Endometrial microvascular endothelial cells (primary cell): Measurements from ENCODE around the gene EDC4. TPM values are rescaled to one million over a fixed set of nuclear protein-coding genes. Genes with fewer than 3 reads are reported as not detected.
"Not testable (repeated sequence)": the region's sequence is repeated elsewhere in the genome, so short reads cannot be mapped to it uniquely, and the experiment has no call there.

Source experiments
- in situ Hi-C: cut with HindIII; loops from 2 replicates; pipeline ENCODE4 v1.10.0; 2017; ENCODE audit warnings: low sequenced_read_pairs, low pct_unique_long_range_greater_than_20kb; ENCODE audit errors: inconsistent ontology term
- total RNA-seq: library from RNA; depleted of rRNA; stranded (reverse); fragments of >200 nt; gene quantifications from one replicate; pipeline ENCODE4 v1.2.3, GENCODE V29; 2015; ENCODE audit errors: inconsistent ontology term

EDC4 gene
- total RNA-seq = 99.8 TPM

DNA sequence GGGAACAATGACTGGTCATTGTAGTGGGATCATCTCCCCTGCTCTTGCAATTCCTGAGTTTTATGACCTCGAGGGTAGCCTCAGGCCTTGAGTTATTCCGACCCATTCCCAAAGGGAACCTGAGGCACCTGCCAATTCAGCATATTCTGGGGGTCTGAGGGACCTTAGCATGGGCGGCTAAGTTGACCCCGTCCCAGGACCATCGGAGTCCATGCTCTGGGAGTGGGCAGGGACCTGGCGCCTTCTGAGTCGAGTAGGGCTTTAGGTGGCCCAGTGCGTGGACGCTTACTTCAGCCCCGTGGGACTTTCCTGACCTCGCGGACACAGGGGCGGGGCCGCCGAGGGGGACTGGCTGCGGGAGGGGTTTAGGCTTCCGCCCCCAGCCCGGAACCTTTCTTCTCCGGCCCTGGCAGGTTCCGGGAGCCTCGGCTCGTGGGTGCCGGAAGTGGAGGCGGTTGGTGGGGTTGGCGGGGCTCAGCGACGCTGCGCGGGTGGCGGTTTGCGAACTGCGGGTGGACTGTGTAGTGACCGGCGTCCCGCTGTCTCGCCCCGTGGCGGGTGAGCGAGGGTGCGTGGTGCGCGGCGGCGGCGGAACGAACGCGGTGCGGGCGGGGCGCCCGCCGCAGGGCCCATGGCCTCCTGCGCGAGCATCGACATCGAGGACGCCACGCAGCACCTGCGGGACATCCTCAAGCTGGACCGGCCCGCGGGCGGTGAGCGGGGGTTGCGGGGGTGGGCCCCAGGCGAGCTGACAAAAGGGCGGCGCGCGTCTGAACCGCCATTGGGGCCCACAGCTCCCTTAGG is at the start of gene EDC4:
TSS of gene EDC4 (plus strand) at position 422 of the 804 bp plus-strand sequence. CDS start at position 632, 210 bp downstream.
- in situ Hi-C loops = no loop called here

DNA sequence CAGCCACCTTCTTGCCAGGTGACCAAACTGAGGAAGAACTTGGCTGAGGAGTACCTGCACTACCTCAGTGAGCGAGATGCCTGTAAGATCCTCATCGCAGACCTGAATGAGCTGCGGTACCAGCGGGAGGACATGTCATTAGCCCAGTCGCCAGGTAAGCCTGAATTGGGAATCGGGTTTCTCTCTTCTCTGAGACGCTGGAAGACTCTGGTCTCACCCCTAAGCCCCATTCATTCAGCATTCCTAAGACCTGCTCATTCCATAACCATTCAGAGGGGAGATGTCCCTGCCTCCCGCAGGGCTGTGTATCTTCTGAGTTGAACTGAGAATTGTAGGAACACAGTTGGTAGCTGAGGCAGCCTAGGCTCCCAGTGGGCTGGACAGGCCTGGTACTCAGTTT is 47.7 kb upstream of the EDC4 start:
- in situ Hi-C loops = no loop called here

DNA sequence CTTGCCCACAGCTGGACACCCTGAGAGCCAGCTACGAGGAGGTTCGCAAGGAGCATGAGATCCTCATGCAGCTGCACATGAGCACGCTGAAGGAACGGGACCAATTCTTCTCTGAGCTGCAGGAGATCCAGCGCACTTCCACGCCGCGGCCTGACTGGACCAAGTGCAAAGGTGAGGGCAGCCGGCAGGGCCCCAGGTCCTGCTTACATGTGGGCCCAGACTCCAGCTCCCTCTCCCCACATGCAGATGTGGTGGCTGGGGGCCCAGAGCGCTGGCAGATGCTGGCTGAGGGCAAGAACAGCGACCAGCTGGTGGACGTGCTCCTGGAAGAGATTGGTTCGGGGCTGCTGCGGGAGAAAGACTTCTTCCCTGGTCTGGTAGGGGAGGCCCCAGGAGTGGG is 46.9 kb upstream of the EDC4 start:
- in situ Hi-C loops = no loop called here

- in situ Hi-C loops = no loop called here
Observed at GRCh38 chr16:67828651-67829050, 44.2 kb upstream of the EDC4 start.

GRCh38 chr16:67833030-67833414 is 39.8 kb upstream of the EDC4 start:
- in situ Hi-C loops = no loop called here

- in situ Hi-C loops = no loop called here
Observed at GRCh38 chr16:67833415-67834241, 39.2 kb upstream of the EDC4 start.

DNA sequence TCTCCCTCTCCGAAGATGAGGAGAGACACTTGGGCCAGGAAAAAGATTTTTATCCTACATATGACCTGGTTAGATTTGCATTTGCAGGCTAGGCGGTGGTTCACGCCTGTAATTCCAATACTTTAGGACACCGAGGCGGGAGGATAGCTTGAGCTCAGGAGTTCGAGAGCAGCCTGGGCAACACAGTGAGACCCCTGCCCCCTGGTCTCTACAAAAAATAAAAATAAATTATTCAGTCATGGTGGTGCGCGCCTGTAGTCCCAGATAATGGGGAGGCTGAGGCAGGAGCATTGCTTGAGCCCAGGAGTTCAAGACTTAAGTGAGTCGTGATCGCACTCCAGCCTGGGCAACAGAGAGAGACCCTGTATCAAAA is 38.6 kb upstream of the EDC4 start:
- in situ Hi-C loops = no loop called here

DNA sequence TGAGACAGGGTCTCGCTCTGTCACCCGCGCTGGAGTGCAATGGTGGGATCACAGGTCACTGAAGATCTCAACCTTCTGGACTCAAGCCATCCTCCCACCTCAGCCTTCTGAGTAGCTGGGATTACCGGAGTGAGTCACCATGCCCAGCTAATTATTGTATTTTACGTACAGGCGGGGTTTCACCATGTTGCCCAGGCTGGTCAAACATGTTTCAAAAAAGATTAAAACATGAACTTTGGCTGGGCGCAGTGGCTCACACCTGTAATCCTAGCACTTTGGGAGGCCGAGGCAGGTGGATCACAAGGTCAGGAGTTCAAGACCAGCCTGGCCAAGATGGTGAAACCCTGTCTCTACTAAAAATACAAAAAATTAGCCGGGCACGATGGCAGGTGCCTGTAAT is 35.7 kb upstream of the EDC4 start:
- in situ Hi-C loops = not testable (repeated sequence)

- in situ Hi-C loops = no loop called here
Observed at GRCh38 chr16:67837811-67838210, 35.0 kb upstream of the EDC4 start.

GRCh38 chr16:67841198-67841815 is 31.5 kb upstream of the EDC4 start:
- in situ Hi-C loops = no loop called here

DNA sequence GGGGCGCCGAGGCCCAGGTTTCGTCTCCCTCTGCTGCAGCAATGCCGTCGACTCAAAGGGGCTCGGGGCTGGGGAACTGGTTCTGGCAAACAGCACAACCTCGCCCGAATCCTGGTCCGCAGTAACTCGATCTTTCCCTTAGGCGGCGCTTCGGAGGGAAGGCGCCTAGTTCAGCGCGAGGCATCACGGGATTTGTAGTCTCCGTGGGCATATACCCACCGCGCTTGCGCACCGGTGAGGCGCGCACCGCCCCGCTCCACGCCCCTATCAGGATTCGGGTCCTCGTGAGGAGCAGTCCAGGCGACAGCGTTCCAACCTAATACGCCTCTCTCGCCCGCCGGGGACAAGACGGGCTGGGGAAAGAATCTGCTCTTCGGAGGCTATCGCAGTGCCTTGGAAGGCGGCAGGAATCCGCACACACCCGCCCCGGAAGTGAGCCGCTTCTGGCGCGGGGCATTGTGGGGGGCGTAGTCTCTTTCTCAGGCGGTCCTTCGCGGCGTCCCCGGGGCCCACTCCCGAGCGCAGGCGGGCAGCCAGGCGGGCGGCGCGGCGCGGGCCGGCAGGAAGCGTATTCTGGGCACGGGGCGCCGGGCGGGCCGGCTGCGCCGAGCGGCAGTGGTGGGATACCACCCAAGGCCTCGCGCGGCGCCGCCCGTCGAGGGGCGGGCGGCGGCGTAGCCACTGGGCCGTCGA is 30.9 kb upstream of the EDC4 start, which contains the start of gene THAP11:
TSS of gene THAP11 (plus strand) at position 505 of the 693 bp plus-strand sequence. CDS start 235 bp downstream, outside the sequence.
- in situ Hi-C loops = no loop called here

GRCh38 chr16:67842509-67843342 is 30.1 kb upstream of the EDC4 start:
- in situ Hi-C loops = no loop called here

DNA sequence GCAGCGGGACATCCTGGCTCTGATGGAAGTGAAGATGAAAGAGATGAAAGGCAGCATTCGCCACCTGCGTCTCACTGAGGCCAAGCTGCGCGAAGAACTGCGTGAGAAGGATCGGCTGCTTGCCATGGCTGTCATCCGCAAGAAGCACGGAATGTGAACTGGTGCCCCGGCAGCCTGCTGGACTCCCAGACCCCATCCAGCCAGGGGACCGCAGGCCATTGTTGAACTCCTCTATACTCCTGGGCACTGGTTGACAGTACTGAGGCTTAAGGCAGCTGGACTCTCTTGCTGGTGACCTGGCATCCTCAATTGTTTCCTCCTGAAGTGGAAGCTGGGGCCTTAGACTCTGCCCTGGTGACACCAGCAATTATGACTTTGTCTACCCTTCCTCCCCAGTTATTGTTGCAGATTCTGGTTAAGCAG is 29.5 kb upstream of the EDC4 start:
- in situ Hi-C loops = no loop called here

DNA sequence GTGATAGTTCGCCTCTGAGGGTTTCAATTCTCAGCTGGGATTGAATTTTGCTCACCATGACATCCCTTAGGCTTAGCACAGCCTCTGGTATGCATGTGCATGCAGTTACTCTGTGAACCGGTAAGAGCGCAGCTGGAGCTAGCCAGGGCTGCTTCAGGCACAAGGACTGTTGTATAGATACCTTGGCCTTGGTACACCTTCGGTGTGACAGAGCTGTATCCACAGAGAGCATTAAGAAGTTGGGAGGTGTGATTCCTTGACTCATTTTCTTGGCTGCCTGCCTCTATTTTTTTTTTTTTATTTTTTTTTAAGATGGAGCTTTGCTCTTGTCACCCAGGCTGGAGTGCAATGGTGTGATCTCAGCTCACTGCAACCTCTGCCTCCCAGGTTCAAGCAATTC is 28.4 kb upstream of the EDC4 start:
- in situ Hi-C loops = no loop called here

- in situ Hi-C loops = no loop called here
Observed at GRCh38 chr16:67845291-67846062, 27.4 kb upstream of the EDC4 start.

- in situ Hi-C loops = no loop called here
Observed at GRCh38 chr16:67846063-67846319, 26.9 kb upstream of the EDC4 start.

- in situ Hi-C loops = no loop called here
Observed at GRCh38 chr16:67846320-67847063, 26.4 kb upstream of the EDC4 start, which contains the start of gene NUTF2. Gene NUTF2, plus strand, starts transcription at chr16:67846933. Its CDS starts 18,198 bp downstream, at chr16:67865131.
